CD4-positive, alpha-beta T cell (primary cell): ENCODE data around the gene INMT. TPM values are rescaled to one million over a fixed set of nuclear protein-coding genes. Genes with fewer than 3 reads are reported as not detected.

ENCODE experiments used
- ATAC-seq: fragments of 200-7000 bp; cut with Tn5 transposase; one replicate; pipeline ENCODE4 v1.10.0; 2022; ENCODE audit warnings: mild to moderate bottlenecking; ENCODE audit not compliant: poor library complexity
- CTCF ChIA-PET: fragments of 350-600 bp; sonication (Branson Sonifier 250); formaldehyde crosslinking; loops from one replicate; lab custom pipeline; 2021; ENCODE audit warnings: antibody characterized with exemption, inconsistent platforms; lab: Charles Lee
- POLR2A ChIA-PET: fragments of 350-600 bp; sonication (Branson Sonifier 250); formaldehyde crosslinking; loops from one replicate; lab custom pipeline; 2021; ENCODE audit warnings: antibody characterized with exemption, inconsistent platforms; lab: Charles Lee
- DNase-seq, 14 experiments: peaks; one replicate each; pipeline ENCODE4 v3.0.0-alpha.2; 2013 to 2020; ENCODE audit warnings: mixed read lengths in 2 of 14
- H3K27ac ChIP-seq, 2 donors: one replicate each; pipeline versions ENCODE4 v1.5.1 to v1.7.0; 2013; ENCODE audit warnings: low read length in 2 of 2, low read depth in 1 of 2, mild to moderate bottlenecking in 1 of 2
- H3K27me3 ChIP-seq, 2 experiments: 1 replicate in 1 of 2; 2 replicates in 1 of 2; pipeline versions ENCODE4 v1.6.1 to v1.7.0; 2013; ENCODE audit warnings: low read length in 2 of 2, control low read depth in 1 of 2, mild to moderate bottlenecking in 1 of 2, moderate library complexity in 1 of 2; ENCODE audit not compliant: insufficient read depth in 2 of 2, control insufficient read depth in 1 of 2
- H3K36me3 ChIP-seq: one replicate; pipeline ENCODE4 v1.6.1; 2013; ENCODE audit warnings: low read length, control low read depth; ENCODE audit not compliant: insufficient read depth
- H3K4me1 ChIP-seq: one replicate; pipeline ENCODE4 v1.6.1; 2013; ENCODE audit warnings: low read length, control low read depth; ENCODE audit not compliant: insufficient read depth
- H3K4me3 ChIP-seq: one replicate; pipeline ENCODE4 v1.5.1; 2013; ENCODE audit warnings: mild to moderate bottlenecking, low read length, moderate library complexity
- H3K9me3 ChIP-seq, 2 experiments: 1 replicate in 1 of 2; 2 replicates in 1 of 2; pipeline versions ENCODE4 v1.6.1 to v1.7.0; 2013; ENCODE audit warnings: low read length in 2 of 2, mild to moderate bottlenecking in 2 of 2, control low read depth in 1 of 2, moderate library complexity in 1 of 2; ENCODE audit not compliant: control insufficient read depth in 1 of 2, insufficient read depth in 1 of 2
- H3K27ac Mint-ChIP-seq: one replicate; pipeline ENCODE4 v1.8.0; 2020; ENCODE audit warnings: mixed read lengths
- H3K27me3 Mint-ChIP-seq: one replicate; pipeline ENCODE4 v1.8.0; 2021; ENCODE audit warnings: mixed read lengths
- H3K36me3 Mint-ChIP-seq: one replicate; pipeline ENCODE4 v1.8.0; 2021; ENCODE audit warnings: low read depth, mixed read lengths
- H3K4me1 Mint-ChIP-seq: one replicate; pipeline ENCODE4 v1.8.0; 2021; ENCODE audit warnings: low read depth, mixed read lengths
- H3K4me3 Mint-ChIP-seq: one replicate; pipeline ENCODE4 v1.8.0; 2020; ENCODE audit warnings: mild to moderate bottlenecking, mixed read lengths
- H3K9me3 Mint-ChIP-seq: one replicate; pipeline ENCODE4 v1.8.0; 2020; ENCODE audit warnings: mixed read lengths
- CTCF ChIP-seq: fragments of 200-600 bp; IDR thresholded peaks from one replicate; pipeline ENCODE4 v1.8.0; 2022; ENCODE audit warnings: antibody characterized with exemption, mild to moderate bottlenecking
- intact Hi-C, 2 experiments: fragments of 100-400 bp; cut with DNase I in 1 of 2; cut with micrococcal nuclease in 1 of 2; formaldehyde crosslinking; loops; one replicate each; pipeline versions ENCODE4 v1.15.1 to v1.9.0; 2023 to 2025; cut with DNase I, micrococcal nuclease
- total RNA-seq, 174 experiments: library from RNA in 2 of 174; stranded (reverse) in 2 of 174; gene quantifications; one replicate each; pipeline ENCODE4 v1.2.3 and lab custom pipeline; 2021 to 2026

Gene INMT
- total RNA-seq, 2 experiments from 2014 or later = 0.36 to 0.69 TPM

DNA sequence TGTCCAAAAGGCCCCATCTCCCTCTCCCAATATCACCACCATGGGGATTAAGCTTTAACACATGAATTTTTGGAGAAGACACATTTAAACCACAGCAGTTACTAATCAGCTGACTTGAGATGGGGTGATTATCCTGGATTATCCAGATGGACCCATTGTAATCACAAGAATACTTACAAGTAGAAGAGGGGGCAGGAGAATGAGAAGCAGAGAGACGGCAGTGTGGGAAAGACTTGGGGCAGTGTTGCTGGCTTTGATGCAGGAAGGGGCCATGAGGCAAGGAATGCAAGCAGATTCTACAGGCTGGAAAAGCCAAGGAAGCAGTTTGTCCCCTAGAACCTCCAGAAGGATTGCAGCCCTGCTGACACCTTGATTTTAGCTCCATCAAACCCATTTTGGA lies 30.7 kb upstream of the INMT start:
- Histone ChIP-seq H3K27me3 (no peaks in the 10 kb centered on the region), H3K27ac (no peak overlapping the region), H3K4me1 (peaks cover 10% of the 10 kb centered on the region), H3K36me3 (peaks cover 6% of the 10 kb centered on the region), H3K4me3 (no peak overlapping the region), H3K9me3 (peaks cover 17 to 30% of the 10 kb centered on the region in 2 experiments)
- no peak overlapping the region for H3K4me3 Mint-ChIP-seq
- no peak for DNase-seq
- ChIA-PET POLR2A (no interaction called here), CTCF (no interaction called here)
- intact Hi-C loops = no loop called here
- H3K27ac Mint-ChIP-seq = no peak overlapping the region
- peaks cover 65% of the 10 kb centered on the region for H3K36me3 Mint-ChIP-seq
- TF ChIP-seq CTCF = no peak
- no peaks in the 10 kb centered on the region for H3K27me3 Mint-ChIP-seq
- ATAC-seq = no peak
- H3K4me1 Mint-ChIP-seq = peaks cover 24% of the 10 kb centered on the region
- peaks cover 10% of the 10 kb centered on the region for H3K9me3 Mint-ChIP-seq

- Mint-ChIP-seq H3K4me3 (no peak overlapping the region), H3K36me3 (peaks cover 59% of the 10 kb centered on the region), H3K27me3 (no peaks in the 10 kb centered on the region), H3K9me3 (peaks cover 10% of the 10 kb centered on the region), H3K4me1 (peaks cover 33% of the 10 kb centered on the region), H3K27ac (no peak overlapping the region)
- no peaks in the 10 kb centered on the region for H3K27me3 ChIP-seq
- DNase-seq (no peak), ATAC-seq (no peak)
- no peak overlapping the region for H3K27ac ChIP-seq
- no peak overlapping the region for H3K4me3 ChIP-seq
- no peak for TF ChIP-seq CTCF
- intact Hi-C loops = no loop called here
- ChIA-PET POLR2A (no interaction called here), CTCF (no interaction called here)
- peaks cover 17 to 23% of the 10 kb centered on the region in 2 experiments for H3K9me3 ChIP-seq
- peaks cover 20% of the 10 kb centered on the region for H3K4me1 ChIP-seq
- H3K36me3 ChIP-seq = peaks cover 6% of the 10 kb centered on the region
Measured at GRCh38 chr7:30722187-30722586, 29.7 kb upstream of the INMT start.

DNA sequence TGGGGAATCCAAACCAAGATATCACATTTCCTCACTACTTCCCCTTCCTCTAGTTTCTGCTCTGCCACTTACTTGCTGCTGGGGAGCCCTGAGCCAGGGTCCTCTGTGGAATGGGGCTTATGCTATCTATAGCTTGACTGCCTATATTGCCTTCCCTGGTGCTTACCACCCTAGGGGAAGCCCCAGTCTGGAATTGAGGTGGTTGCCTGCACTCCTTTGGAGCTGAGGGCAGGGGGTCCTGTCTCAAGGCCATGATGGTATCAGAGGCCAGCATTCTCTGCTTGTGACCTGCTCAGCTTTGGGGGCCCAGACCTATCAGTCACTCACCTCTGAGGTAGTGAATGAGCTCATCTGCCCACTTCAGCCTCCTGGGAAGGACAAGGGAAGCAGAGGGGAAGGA lies 29.3 kb upstream of the INMT start:
- H3K4me1 Mint-ChIP-seq = peaks cover 38% of the 10 kb centered on the region

More for the DNA sequence above, 29.3 kb upstream of the INMT start:
- peaks cover 6% of the 10 kb centered on the region for H3K36me3 ChIP-seq
- CTCF ChIA-PET = no interaction called here
- no peak overlapping the region for H3K4me3 ChIP-seq
- DNase-seq (no peak), ATAC-seq (no peak)
- peaks cover 23% of the 10 kb centered on the region for H3K4me1 ChIP-seq
- Mint-ChIP-seq H3K4me3 (no peak overlapping the region), H3K36me3 (peaks cover 54% of the 10 kb centered on the region), H3K27ac (no peak overlapping the region), H3K9me3 (peaks cover 10% of the 10 kb centered on the region), H3K27me3 (no peaks in the 10 kb centered on the region)
- POLR2A ChIA-PET = no interaction called here
- H3K27me3 ChIP-seq = no peaks in the 10 kb centered on the region
- H3K27ac ChIP-seq = no peak overlapping the region
- TF ChIP-seq CTCF = no peak
- intact Hi-C loops = no loop called here
- peaks cover 17 to 20% of the 10 kb centered on the region in 2 experiments for H3K9me3 ChIP-seq
